H9 (cell line): ENCODE data around the gene LRPAP1. TPM values are rescaled to one million over a fixed set of nuclear protein-coding genes. Genes with fewer than 3 reads are reported as not detected.

ENCODE experiments used
- DNase-seq: peaks from one replicate; pipeline ENCODE4 v3.0.0-alpha.2; 2017
- H2AFZ ChIP-seq: one replicate; pipeline ENCODE4 v1.6.1; 2013; ENCODE audit warnings: mild to moderate bottlenecking, low read length, control low read depth, moderate library complexity
- H2AK5ac ChIP-seq: 2 replicates; pipeline ENCODE4 v1.6.1; 2013; ENCODE audit warnings: low read length, control low read depth, mixed read lengths; ENCODE audit not compliant: insufficient read length
- H2BK120ac ChIP-seq: one replicate; pipeline ENCODE4 v1.6.1; 2013; ENCODE audit warnings: low read depth, mild to moderate bottlenecking, low read length, control low read depth, inconsistent platforms; ENCODE audit not compliant: poor library complexity, severe bottlenecking
- H2BK12ac ChIP-seq: 2 replicates; pipeline ENCODE4 v1.6.1; 2013; ENCODE audit warnings: low read length, control low read depth, mixed read lengths, low read depth; ENCODE audit not compliant: insufficient read length
- H2BK15ac ChIP-seq: 2 replicates; pipeline ENCODE4 v1.6.1; 2013; ENCODE audit warnings: low read depth, low read length, control low read depth
- H2BK20ac ChIP-seq: one replicate; pipeline ENCODE4 v1.6.1; 2013; ENCODE audit warnings: low read depth, mild to moderate bottlenecking, low read length, control low read depth, inconsistent platforms; ENCODE audit not compliant: poor library complexity, severe bottlenecking
- H2BK5ac ChIP-seq: 2 replicates; pipeline ENCODE4 v1.6.1; 2013; ENCODE audit warnings: low read length, control low read depth, mixed read lengths; ENCODE audit not compliant: insufficient read length
- H3K14ac ChIP-seq: 2 replicates; pipeline ENCODE4 v1.6.1; 2013; ENCODE audit warnings: low read length, control low read depth; ENCODE audit not compliant: insufficient read depth
- H3K18ac ChIP-seq: 2 replicates; pipeline ENCODE4 v1.6.1; 2013; ENCODE audit warnings: low read depth, mild to moderate bottlenecking, mixed read lengths, low read length, control low read depth; ENCODE audit not compliant: insufficient read length
- H3K23ac ChIP-seq: 2 replicates; pipeline ENCODE4 v1.6.1; 2013; ENCODE audit warnings: low read length, control low read depth, mixed read lengths, low read depth; ENCODE audit not compliant: insufficient read length
- H3K23me2 ChIP-seq: 2 replicates; pipeline ENCODE4 v1.6.1; 2013; ENCODE audit warnings: low read depth, mild to moderate bottlenecking, mixed read lengths, low read length, control low read depth; ENCODE audit not compliant: insufficient read length, poor library complexity, severe bottlenecking
- H3K27ac ChIP-seq: 2 replicates; pipeline ENCODE4 v1.5.1; 2013; ENCODE audit warnings: low read length, control low read depth, mixed read lengths, low read depth; ENCODE audit not compliant: insufficient read length
- H3K27me3 ChIP-seq: 2 replicates; pipeline ENCODE4 v1.6.1; 2013; ENCODE audit warnings: low read length, control low read depth, inconsistent platforms; ENCODE audit not compliant: insufficient read depth
- H3K4ac ChIP-seq: 2 replicates; pipeline ENCODE4 v1.6.1; 2013; ENCODE audit warnings: low read depth, mild to moderate bottlenecking, control low read depth, inconsistent platforms, low read length, moderate library complexity
- H3K4me1 ChIP-seq: 2 replicates; pipeline ENCODE4 v1.6.1; 2013; ENCODE audit warnings: low read length, control low read depth, inconsistent platforms; ENCODE audit not compliant: insufficient read depth
- H3K4me2 ChIP-seq: 2 replicates; pipeline ENCODE4 v1.6.1; 2013; ENCODE audit warnings: low read length, control low read depth, mixed read lengths; ENCODE audit not compliant: insufficient read length, insufficient read depth
- H3K56ac ChIP-seq: 2 replicates; pipeline ENCODE4 v1.6.1; 2013; ENCODE audit warnings: low read depth, mild to moderate bottlenecking, mixed read lengths, low read length, control low read depth; ENCODE audit not compliant: insufficient read length
- H3K79me1 ChIP-seq: 2 replicates; pipeline ENCODE4 v1.6.1; 2013; ENCODE audit warnings: low read depth, mild to moderate bottlenecking, moderate library complexity, low read length, control low read depth, inconsistent platforms; ENCODE audit not compliant: insufficient read depth, poor library complexity, severe bottlenecking
- H3K79me2 ChIP-seq: 2 replicates; pipeline ENCODE4 v1.6.1; 2013; ENCODE audit warnings: low read length, control low read depth, inconsistent platforms; ENCODE audit not compliant: insufficient read depth
- H3K9ac ChIP-seq: 2 replicates; pipeline ENCODE4 v1.6.1; 2013; ENCODE audit warnings: low read length, control low read depth, mixed read lengths; ENCODE audit not compliant: insufficient read length; ENCODE audit errors: extremely low read depth
- H3K9me3 ChIP-seq: one replicate; pipeline ENCODE4 v1.6.1; 2013; ENCODE audit warnings: low read depth, low read length, inconsistent platforms; ENCODE audit not compliant: control insufficient read depth
- H3T11ph ChIP-seq: one replicate; pipeline ENCODE4 v1.6.1; 2013; ENCODE audit warnings: mild to moderate bottlenecking, low read length, control low read depth, inconsistent platforms
- H4K20me1 ChIP-seq: one replicate; pipeline ENCODE4 v1.6.1; 2013; ENCODE audit not compliant: control insufficient read depth, insufficient read length, insufficient read depth
- H4K5ac ChIP-seq: 2 replicates; pipeline ENCODE4 v1.6.1; 2013; ENCODE audit warnings: low read depth, mild to moderate bottlenecking, mixed read lengths, low read length, control low read depth; ENCODE audit not compliant: insufficient read length
- H4K8ac ChIP-seq: replicated peaks from 2 replicates; pipeline ENCODE4 v1.6.1; 2013; ENCODE audit warnings: low read length, control low read depth, mixed read lengths, low read depth; ENCODE audit not compliant: insufficient read length
- H4K91ac ChIP-seq: 2 replicates; pipeline ENCODE4 v1.6.1; 2013; ENCODE audit warnings: low read depth, mild to moderate bottlenecking, moderate library complexity, mixed read lengths, low read length, control low read depth; ENCODE audit not compliant: insufficient read length
- H3K27ac Mint-ChIP-seq, 3 experiments: 2 replicates in 2 of 3; 3 replicates in 1 of 3; pipeline ENCODE4 v1.8.0; 2020 to 2021; ENCODE audit warnings: mixed read lengths in 3 of 3, mild to moderate bottlenecking in 1 of 3, moderate library complexity in 1 of 3
- H3K27me3 Mint-ChIP-seq: 2 replicates; pipeline ENCODE4 v1.8.0; 2021; ENCODE audit warnings: low read depth, mild to moderate bottlenecking, moderate library complexity, mixed read lengths
- H3K36me3 Mint-ChIP-seq, 3 experiments: 2 replicates in 2 of 3; 3 replicates in 1 of 3; pipeline ENCODE4 v1.8.0; 2020 to 2021; ENCODE audit warnings: low read depth in 3 of 3, mixed read lengths in 3 of 3; ENCODE audit not compliant: insufficient read depth in 1 of 3
- H3K4me1 Mint-ChIP-seq, 2 experiments: 2 replicates each; pipeline ENCODE4 v1.8.0; 2020; ENCODE audit warnings: mixed read lengths in 2 of 2
- H3K4me3 Mint-ChIP-seq, 2 experiments: 2 replicates in 1 of 2; 3 replicates in 1 of 2; pipeline ENCODE4 v1.8.0; 2020 to 2021; ENCODE audit warnings: mild to moderate bottlenecking in 2 of 2, mixed read lengths in 2 of 2, moderate library complexity in 1 of 2
- H3K9me3 Mint-ChIP-seq, 2 experiments: 2 replicates in 1 of 2; 3 replicates in 1 of 2; pipeline ENCODE4 v1.8.0; 2020; ENCODE audit warnings: mild to moderate bottlenecking in 2 of 2, mixed read lengths in 2 of 2, moderate library complexity in 1 of 2
- WGBS: extraction: QIAGEN DNeasy Blood & Tissue Kit; methylation state at CpG from one replicate; pipeline ENCODE4 v1.1.7; 2013; ENCODE audit warnings: missing lambda C conversion rate, low lambda C conversion rate, mixed read lengths; ENCODE audit not compliant: insufficient read length; ENCODE audit errors: extremely low coverage; 5-methylcytosine and 5-hydroxymethylcytosine counted together
- total RNA-seq: library from RNA; stranded (reverse); gene quantifications from 2 replicates; pipeline ENCODE4 v1.2.1, GENCODE V29; 2021
- TF ChIP-seq, protein P1 (sequence below): fragments of 200-600 bp; sonication (generic); conservative IDR thresholded peaks from 3 replicates; pipeline ENCODE4 v1.8.0; 2021; ENCODE audit warnings: antibody characterized with exemption, mild to moderate bottlenecking

The LRPAP1 gene
- total RNA-seq, 1 experiment from 2014 or later = 85.9 TPM

GRCh38 chr4:3471098-3471760, 61.0 kb downstream of the LRPAP1 start:
- Histone ChIP-seq H3K23ac (no peak overlapping the region), H3K14ac (no peak overlapping the region)
- no peak overlapping the region; a peak in 1 of 7 replicates for H3K27ac Mint-ChIP-seq

More at GRCh38 chr4:3471098-3471760, 61.0 kb downstream of the LRPAP1 start:
- Mint-ChIP-seq H3K27me3 (peaks cover 69% of the 10 kb centered on the region), H3K4me1 (peaks cover 4 to 6% of the 10 kb centered on the region in 2 experiments; a peak in 1 of 4 replicates), H3K36me3 (no peaks in the 10 kb centered on the region), H3K9me3 (no peaks in the 10 kb centered on the region), H3K4me3 (no peak overlapping the region)
- Histone ChIP-seq H3K4me2 (no peak overlapping the region), H3K4me1 (no peaks in the 10 kb centered on the region), H2BK12ac (no peak overlapping the region), H2BK120ac (no peak overlapping the region), H3K56ac (no peak overlapping the region), H4K8ac (no peak overlapping the region), H2AFZ (no peak overlapping the region), H2BK5ac (no peak overlapping the region), H2AK5ac (no peak overlapping the region), H4K91ac (no peak overlapping the region), H3K27ac (no peak overlapping the region), H2BK20ac (no peak overlapping the region), H3K9me3 (no peaks in the 10 kb centered on the region), H3K79me2 (no peaks in the 10 kb centered on the region), H3K23me2 (no peaks in the 10 kb centered on the region), H2BK15ac (0 out of 2 replicates have a peak overlapping the region, but pooled peaks have one; percentile 4), H3K4ac (no peak overlapping the region), H3K79me1 (no peaks in the 10 kb centered on the region), H3K27me3 (peaks cover 3% of the 10 kb centered on the region; the same call in 1 of the 2 replicates), H4K20me1 (no peaks in the 10 kb centered on the region), H4K5ac (no peak overlapping the region), H3K9ac (no peak overlapping the region), H3K18ac (no peak overlapping the region), H3T11ph (no peak overlapping the region)
- WGBS = no CpG with 5 or more reads among the region's 23 CpGs
- DNase-seq = no peak
- TF ChIP-seq, protein P1, sequence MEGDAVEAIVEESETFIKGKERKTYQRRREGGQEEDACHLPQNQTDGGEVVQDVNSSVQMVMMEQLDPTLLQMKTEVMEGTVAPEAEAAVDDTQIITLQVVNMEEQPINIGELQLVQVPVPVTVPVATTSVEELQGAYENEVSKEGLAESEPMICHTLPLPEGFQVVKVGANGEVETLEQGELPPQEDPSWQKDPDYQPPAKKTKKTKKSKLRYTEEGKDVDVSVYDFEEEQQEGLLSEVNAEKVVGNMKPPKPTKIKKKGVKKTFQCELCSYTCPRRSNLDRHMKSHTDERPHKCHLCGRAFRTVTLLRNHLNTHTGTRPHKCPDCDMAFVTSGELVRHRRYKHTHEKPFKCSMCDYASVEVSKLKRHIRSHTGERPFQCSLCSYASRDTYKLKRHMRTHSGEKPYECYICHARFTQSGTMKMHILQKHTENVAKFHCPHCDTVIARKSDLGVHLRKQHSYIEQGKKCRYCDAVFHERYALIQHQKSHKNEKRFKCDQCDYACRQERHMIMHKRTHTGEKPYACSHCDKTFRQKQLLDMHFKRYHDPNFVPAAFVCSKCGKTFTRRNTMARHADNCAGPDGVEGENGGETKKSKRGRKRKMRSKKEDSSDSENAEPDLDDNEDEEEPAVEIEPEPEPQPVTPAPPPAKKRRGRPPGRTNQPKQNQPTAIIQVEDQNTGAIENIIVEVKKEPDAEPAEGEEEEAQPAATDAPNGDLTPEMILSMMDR = no peak
